Lower lobe of right lung (tissue), 2 donors: ENCODE data around the gene TMEM158. TPM values are rescaled to one million over a fixed set of nuclear protein-coding genes. Genes with fewer than 3 reads are reported as not detected.

ENCODE experiments used
- ATAC-seq, 2 donors: fragments of 200-7000 bp; cut with Tn5 transposase; one replicate each; pipeline ENCODE4 v1.9.1; 2020 to 2022; ENCODE audit warnings: mild to moderate bottlenecking in 2 of 2, moderate library complexity in 2 of 2
- DNase-seq: peaks from one replicate; pipeline ENCODE4 v3.0.0-alpha.2; 2020
- H3K27ac ChIP-seq: fragments of 200-600 bp; one replicate; pipeline ENCODE4 v1.8.0; 2022
- H3K27me3 ChIP-seq: fragments of 200-600 bp; one replicate; pipeline ENCODE4 v1.8.0; 2022; ENCODE audit warnings: low read depth
- H3K36me3 ChIP-seq: fragments of 200-600 bp; one replicate; pipeline ENCODE4 v1.8.0; 2022; ENCODE audit warnings: mild to moderate bottlenecking
- H3K4me1 ChIP-seq: fragments of 200-600 bp; one replicate; pipeline ENCODE4 v1.8.0; 2022
- H3K4me3 ChIP-seq: fragments of 200-600 bp; one replicate; pipeline ENCODE4 v1.8.0; 2022; ENCODE audit warnings: mild to moderate bottlenecking
- H3K9me3 ChIP-seq: fragments of 200-600 bp; one replicate; pipeline ENCODE4 v1.8.0; 2022
- intact Hi-C: fragments of 100-400 bp; cut with DNase I; formaldehyde crosslinking; loops from one replicate; pipeline ENCODE4 v1.11.0; 2022
- total RNA-seq: library from RNA; stranded (reverse); fragmentation: NEBNext Ultra II Directional; extraction: Animal tissue kit (Norgen Biotek cat#: 25700); gene quantifications from one replicate; pipeline ENCODE4 v1.2.1, GENCODE V29; 2021
- TF ChIP-seq, protein P1 (sequence below): fragments of 200-600 bp; IDR thresholded peaks from one replicate; pipeline ENCODE4 v1.8.0; 2022; ENCODE audit warnings: antibody characterized with exemption, mild to moderate bottlenecking
- donor health status: DM: no; HTN: yes; CAD: no; lungs with severe emphysema.

Gene TMEM158
- total RNA-seq, 1 donor from 2014 or later: 0.80 TPM

GRCh38 chr3:45208586-45208985, 17.5 kb downstream of the TMEM158 start:
- Histone ChIP-seq H3K4me3 (no peak overlapping the region), H3K9me3 (no peaks in the 10 kb centered on the region), H3K4me1 (peaks cover 12% of the 10 kb centered on the region), H3K27me3 (no peaks in the 10 kb centered on the region), H3K27ac (no peak overlapping the region), H3K36me3 (no peaks in the 10 kb centered on the region)
- no peak for ATAC-seq
- intact Hi-C loops: loop anchor here (5.0 kb wide), 1 partner anchor 166 kb away; no protein-coding TSS in a partner anchor
- TF ChIP-seq, protein P1, sequence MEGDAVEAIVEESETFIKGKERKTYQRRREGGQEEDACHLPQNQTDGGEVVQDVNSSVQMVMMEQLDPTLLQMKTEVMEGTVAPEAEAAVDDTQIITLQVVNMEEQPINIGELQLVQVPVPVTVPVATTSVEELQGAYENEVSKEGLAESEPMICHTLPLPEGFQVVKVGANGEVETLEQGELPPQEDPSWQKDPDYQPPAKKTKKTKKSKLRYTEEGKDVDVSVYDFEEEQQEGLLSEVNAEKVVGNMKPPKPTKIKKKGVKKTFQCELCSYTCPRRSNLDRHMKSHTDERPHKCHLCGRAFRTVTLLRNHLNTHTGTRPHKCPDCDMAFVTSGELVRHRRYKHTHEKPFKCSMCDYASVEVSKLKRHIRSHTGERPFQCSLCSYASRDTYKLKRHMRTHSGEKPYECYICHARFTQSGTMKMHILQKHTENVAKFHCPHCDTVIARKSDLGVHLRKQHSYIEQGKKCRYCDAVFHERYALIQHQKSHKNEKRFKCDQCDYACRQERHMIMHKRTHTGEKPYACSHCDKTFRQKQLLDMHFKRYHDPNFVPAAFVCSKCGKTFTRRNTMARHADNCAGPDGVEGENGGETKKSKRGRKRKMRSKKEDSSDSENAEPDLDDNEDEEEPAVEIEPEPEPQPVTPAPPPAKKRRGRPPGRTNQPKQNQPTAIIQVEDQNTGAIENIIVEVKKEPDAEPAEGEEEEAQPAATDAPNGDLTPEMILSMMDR: no peak
- no peak for DNase-seq

DNA sequence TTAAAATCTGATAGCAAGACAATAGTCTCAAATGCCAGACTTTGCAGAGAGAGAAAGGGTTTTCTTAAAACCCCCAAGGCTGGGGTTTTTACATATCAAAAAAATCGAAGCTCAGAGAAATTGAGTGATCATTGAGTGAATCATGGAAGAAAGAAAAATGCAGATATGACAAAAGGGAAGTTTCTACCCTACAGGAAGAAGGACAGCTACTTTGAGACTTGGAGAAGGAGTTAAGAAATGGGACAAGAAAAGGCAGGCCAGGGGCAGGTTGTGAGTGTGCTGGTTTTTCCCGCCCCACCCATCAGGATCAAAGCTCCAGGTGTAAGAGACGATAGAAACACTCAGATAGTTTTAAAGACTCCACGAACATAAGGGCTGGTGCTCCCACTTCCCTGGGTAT, 18.6 kb downstream of the TMEM158 start:
- TF ChIP-seq, protein P1: no peak
- intact Hi-C loops: loop anchor here (5.0 kb wide), 1 partner anchor 165 kb away; no protein-coding TSS in a partner anchor

GRCh38 chr3:45205126-45205525, 21.0 kb downstream of the TMEM158 start:
- TF ChIP-seq, protein P1: no peak
- no peaks in the 10 kb centered on the region for H3K9me3 ChIP-seq
- intact Hi-C loops: loop anchor here (5.0 kb wide), 1 partner anchor 163 kb away; no protein-coding TSS in a partner anchor
- DNase-seq (no peak), ATAC-seq (no peak)
- no peak overlapping the region for H3K27ac ChIP-seq
- H3K4me3 ChIP-seq: no peak overlapping the region
- no peaks in the 10 kb centered on the region for H3K4me1 ChIP-seq
- no peaks in the 10 kb centered on the region for H3K36me3 ChIP-seq
- H3K27me3 ChIP-seq: no peaks in the 10 kb centered on the region

More for the DNA sequence above, 18.6 kb downstream of the TMEM158 start:
- H3K36me3 ChIP-seq: no peaks in the 10 kb centered on the region
- H3K9me3 ChIP-seq: no peaks in the 10 kb centered on the region
- peaks cover 12% of the 10 kb centered on the region for H3K4me1 ChIP-seq
- no peaks in the 10 kb centered on the region for H3K27me3 ChIP-seq
- no peak overlapping the region for H3K27ac ChIP-seq
- no peak for ATAC-seq
- DNase-seq: no peak
- H3K4me3 ChIP-seq: no peak overlapping the region

DNA sequence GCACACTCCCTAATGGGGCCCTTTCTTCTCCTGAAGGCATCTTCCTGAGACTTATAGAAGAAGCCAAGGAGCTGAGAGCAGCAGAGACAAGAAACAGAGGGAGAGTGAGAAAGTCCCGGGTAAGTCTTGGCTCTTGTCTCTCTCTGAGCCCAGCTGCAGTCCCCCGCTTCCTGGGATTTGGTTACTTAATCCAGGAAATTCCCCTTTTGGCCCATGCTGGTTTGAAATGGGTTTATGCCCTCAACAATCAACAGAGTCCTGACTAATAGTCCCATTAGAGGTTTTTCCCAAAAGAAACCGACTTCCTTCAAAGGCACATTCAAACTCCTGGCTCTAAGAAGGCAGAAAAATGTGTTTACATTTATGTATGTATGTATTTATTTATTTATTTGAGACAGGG, 22.0 kb downstream of the TMEM158 start:
- Histone ChIP-seq H3K9me3 (no peaks in the 10 kb centered on the region), H3K27ac (no peak overlapping the region), H3K4me3 (no peak overlapping the region), H3K36me3 (no peaks in the 10 kb centered on the region), H3K4me1 (no peaks in the 10 kb centered on the region), H3K27me3 (no peaks in the 10 kb centered on the region)
- ATAC-seq (no peak), DNase-seq (no peak)
- TF ChIP-seq, protein P1: no peak
- intact Hi-C loops: no loop called here

DNA sequence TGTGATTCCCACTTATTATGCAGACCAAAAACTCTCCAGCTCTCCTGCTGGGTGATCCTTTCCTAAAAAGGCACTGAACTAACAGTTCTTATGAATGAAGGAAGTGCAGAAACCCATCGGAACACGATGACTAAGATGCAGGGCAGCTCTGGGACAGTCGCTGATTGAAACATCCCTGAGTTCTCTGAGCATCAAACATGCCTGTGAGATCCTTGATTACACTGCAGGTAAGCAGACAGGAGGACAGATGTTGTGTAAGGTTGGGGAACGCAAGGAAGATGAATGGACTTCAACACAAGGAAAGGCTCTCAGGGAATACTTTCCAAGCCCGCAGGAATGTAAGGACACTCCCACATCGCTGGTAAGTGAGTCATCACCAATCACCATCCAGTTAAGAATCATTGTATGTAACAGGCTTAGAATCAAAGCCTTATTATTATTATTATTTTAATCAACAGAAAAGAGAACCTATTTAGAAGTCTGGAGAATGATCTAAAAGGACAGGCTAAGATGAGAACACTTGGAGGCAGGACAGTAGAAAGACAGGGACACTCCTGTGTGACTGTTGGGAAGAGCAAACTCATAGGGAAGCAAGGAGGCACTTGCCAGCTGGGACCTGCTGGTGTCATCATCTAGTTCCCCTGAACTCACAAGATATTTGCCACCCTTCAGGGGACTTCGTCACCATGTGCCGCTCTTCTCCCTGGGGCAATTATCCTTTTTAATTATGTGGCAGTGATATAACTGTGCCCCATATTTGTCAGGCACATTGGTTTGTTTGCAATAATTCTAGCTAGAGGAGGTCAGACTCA, 26.0 kb downstream of the TMEM158 start:
- intact Hi-C loops: no loop called here
- H3K27ac ChIP-seq: no peak overlapping the region
- H3K4me3 ChIP-seq: no peak overlapping the region
- H3K27me3 ChIP-seq: no peaks in the 10 kb centered on the region
- H3K36me3 ChIP-seq: no peaks in the 10 kb centered on the region
- DNase-seq: no peak
- H3K4me1 ChIP-seq: no peaks in the 10 kb centered on the region
- ATAC-seq: peak; percentile 61 to 83
- no peaks in the 10 kb centered on the region for H3K9me3 ChIP-seq
- TF ChIP-seq, protein P1: no peak
